ENCODE results near the gene RAD18.

RAD18 gene

DNA sequence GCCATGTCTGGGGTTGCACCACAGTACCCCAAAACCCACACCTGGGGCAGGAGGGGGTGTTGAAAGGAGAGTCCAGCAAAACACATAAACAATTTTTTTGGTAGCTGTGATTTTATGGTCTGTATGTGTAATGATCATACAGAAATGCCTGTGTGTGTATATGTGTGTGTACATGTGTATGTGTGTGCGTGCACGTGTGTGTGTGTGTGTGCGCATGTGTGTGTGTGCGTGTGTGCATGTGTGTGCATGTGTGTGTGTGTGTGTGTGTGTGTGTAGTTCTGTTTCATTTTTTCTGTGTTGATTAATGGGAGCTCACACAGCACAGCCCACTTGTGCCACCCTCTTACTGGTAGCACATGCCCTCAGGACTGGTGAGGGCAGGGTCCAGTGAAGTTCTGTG is 97.6 kb downstream of the RAD18 start:
- TF ChIP-seq, protein P1, sequence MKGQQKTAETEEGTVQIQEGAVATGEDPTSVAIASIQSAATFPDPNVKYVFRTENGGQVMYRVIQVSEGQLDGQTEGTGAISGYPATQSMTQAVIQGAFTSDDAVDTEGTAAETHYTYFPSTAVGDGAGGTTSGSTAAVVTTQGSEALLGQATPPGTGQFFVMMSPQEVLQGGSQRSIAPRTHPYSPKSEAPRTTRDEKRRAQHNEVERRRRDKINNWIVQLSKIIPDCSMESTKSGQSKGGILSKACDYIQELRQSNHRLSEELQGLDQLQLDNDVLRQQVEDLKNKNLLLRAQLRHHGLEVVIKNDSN (IDR thresholded peaks at IDR 0.05) = no peak
- no peak for TF ChIP-seq RAD21 (IDR thresholded peaks at IDR 0.05; ENCODE audit: low read depth)
- TF ChIP-seq, protein P2, sequence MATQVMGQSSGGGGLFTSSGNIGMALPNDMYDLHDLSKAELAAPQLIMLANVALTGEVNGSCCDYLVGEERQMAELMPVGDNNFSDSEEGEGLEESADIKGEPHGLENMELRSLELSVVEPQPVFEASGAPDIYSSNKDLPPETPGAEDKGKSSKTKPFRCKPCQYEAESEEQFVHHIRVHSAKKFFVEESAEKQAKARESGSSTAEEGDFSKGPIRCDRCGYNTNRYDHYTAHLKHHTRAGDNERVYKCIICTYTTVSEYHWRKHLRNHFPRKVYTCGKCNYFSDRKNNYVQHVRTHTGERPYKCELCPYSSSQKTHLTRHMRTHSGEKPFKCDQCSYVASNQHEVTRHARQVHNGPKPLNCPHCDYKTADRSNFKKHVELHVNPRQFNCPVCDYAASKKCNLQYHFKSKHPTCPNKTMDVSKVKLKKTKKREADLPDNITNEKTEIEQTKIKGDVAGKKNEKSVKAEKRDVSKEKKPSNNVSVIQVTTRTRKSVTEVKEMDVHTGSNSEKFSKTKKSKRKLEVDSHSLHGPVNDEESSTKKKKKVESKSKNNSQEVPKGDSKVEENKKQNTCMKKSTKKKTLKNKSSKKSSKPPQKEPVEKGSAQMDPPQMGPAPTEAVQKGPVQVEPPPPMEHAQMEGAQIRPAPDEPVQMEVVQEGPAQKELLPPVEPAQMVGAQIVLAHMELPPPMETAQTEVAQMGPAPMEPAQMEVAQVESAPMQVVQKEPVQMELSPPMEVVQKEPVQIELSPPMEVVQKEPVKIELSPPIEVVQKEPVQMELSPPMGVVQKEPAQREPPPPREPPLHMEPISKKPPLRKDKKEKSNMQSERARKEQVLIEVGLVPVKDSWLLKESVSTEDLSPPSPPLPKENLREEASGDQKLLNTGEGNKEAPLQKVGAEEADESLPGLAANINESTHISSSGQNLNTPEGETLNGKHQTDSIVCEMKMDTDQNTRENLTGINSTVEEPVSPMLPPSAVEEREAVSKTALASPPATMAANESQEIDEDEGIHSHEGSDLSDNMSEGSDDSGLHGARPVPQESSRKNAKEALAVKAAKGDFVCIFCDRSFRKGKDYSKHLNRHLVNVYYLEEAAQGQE (IDR thresholded peaks at IDR 0.05; ENCODE audit: low read depth) = no peak
- TF ChIP-seq, protein P3, sequence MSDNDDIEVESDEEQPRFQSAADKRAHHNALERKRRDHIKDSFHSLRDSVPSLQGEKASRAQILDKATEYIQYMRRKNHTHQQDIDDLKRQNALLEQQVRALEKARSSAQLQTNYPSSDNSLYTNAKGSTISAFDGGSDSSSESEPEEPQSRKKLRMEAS (IDR thresholded peaks at IDR 0.05) = no peak
- no peak for TF ChIP-seq TCF12 (IDR thresholded peaks at IDR 0.05; ENCODE audit: low read depth)
- TF ChIP-seq YY1 (IDR thresholded peaks at IDR 0.05; ENCODE audit: low read depth) = no peak
- TF ChIP-seq CEBPB (IDR thresholded peaks at IDR 0.05) = no peak
- no peak for TF ChIP-seq TEAD4 (IDR thresholded peaks at IDR 0.05)
- no peak for TF ChIP-seq TAF1 (IDR thresholded peaks at IDR 0.05; ENCODE audit: low read depth)

DNA sequence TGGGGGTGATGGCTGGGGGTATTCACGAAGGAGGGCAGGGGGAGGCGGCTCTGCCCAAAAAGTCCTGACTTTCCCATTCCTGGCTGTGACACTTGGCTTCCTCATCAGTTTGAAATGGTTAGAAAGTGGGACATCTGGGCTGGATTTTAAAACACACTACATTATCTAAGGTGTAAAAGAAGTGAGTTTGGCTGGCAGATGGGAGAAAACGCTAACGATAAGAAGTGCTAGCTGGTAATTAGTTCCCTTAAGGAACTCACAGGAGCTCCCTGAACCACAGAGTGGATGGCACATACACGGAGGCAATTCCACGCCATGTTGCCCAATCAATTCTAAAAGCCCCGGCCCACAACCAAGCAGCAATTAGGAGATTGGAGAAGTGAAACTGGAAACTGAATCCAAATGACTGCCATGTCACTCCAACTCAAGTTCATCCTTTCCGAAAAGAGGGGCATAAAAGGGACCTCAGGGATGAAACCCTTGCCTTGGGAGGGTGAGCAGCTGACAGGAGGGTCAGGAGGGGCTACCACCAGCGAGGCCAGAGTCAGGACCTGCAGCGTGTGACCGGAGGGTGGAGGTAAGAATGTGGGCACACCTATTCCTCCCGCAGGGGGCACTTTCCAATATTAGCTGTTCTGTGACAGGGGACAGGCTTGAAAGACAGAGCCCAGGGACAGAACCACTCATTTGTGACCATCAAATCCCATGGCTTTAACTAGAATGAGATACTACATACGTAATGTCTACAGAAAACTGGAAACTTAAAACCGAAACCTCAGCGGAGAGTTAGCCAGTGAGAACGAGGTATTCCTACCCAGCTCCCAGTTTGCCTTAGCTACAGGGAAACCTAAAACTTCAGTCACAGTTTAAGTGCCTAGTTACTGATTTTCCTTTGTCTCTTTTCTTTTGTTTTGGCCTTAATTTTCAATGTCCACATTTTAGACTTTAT is 98.6 kb downstream of the RAD18 start:
- TF ChIP-seq TAF1 (IDR thresholded peaks at IDR 0.05; ENCODE audit: low read depth) (no peak), TCF12 (IDR thresholded peaks at IDR 0.05; ENCODE audit: low read depth) (no peak)

DNA sequence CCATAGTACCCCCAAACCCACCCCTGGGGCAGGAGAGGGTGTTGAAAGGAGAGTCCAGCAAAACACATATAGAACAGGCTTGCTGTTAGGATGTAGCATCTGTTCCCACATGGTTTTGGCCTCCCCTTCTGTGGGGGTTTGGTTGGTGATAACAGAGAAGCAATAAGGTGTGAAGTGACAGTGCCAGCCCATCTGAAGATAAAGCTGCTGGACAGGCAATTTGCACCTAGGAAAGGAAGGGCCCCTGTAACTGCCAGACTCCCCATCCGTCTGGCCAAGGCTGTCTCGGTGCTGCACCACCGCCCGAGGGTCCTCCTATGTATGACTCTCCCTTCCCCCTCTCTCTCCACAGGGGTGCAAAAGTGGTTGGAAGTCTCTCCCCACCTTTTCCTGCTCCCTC is 99.4 kb downstream of the RAD18 start:
- TF ChIP-seq NFIC (IDR thresholded peaks at IDR 0.05) = no peak

DNA sequence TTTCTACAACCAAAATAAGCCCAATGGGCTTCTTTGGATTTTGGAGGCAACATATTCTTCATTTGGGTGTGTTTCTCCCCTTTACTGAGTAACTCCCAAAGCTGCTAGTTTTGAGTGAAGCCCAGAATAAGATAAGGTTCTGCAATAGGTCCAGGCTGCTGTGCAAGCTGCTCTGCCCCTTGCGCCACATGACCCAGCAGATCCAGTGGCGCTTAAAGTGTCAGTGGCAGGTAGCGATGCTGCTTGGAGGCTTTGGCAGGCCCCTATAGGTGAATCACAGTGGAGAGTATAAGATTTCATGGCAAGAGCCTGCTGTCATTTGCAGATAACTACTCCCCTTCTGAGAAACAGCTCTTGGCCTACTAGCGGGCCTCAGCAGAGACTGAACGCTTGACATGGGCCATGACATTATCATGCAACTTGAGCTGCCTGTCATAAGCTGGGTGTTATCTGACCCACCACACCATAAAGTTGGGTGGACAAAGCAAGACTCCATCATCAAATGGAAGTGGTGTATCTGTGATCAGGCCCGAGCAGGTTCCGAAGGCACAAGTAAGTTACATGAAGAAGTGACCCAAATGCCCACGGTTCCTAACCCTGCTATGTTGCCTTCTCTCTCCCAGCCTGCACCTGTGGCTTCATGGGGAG is 105.4 kb downstream of the RAD18 start:
- no peak for TF ChIP-seq TAF1 (IDR thresholded peaks at IDR 0.05; ENCODE audit: low read depth)
- TF ChIP-seq NFIC (IDR thresholded peaks at IDR 0.05) = no peak
- TF ChIP-seq FOXM1 (IDR thresholded peaks at IDR 0.05; ENCODE audit: borderline replicate concordance, low read depth) = no peak

DNA sequence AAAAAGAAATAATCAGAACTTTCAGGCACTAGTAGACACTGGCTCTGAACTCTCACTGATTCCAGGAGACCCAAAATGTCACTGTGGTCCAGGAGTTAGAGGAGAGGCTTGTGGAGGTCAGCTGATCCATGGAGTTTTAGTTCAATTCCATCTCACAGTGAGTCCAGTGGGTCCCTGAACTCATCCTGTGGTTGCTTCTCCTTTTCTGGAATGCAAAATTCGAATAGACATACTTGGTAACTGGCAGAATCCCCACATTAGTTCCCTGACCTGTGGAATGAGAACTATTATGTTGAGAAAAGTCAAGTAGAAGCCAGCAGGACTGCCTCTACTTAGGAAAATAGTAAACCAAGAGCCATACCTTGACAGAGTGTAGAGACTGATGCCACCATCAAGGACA is 106.6 kb downstream of the RAD18 start:
- TF ChIP-seq TEAD4 (IDR thresholded peaks at IDR 0.05) (no peak), NFIC (IDR thresholded peaks at IDR 0.05) (no peak), RAD21 (IDR thresholded peaks at IDR 0.05; ENCODE audit: low read depth) (no peak), EGR1 (IDR thresholded peaks at IDR 0.05) (no peak), FOXM1 (IDR thresholded peaks at IDR 0.05; ENCODE audit: borderline replicate concordance, low read depth) (no peak), EP300 (IDR thresholded peaks at IDR 0.05; ENCODE audit: borderline replicate concordance) (no peak), TCF12 (IDR thresholded peaks at IDR 0.05; ENCODE audit: low read depth) (no peak)
- TF ChIP-seq, protein P1 (IDR thresholded peaks at IDR 0.05) = no peak
- TF ChIP-seq, protein P2 (IDR thresholded peaks at IDR 0.05; ENCODE audit: low read depth) = no peak

DNA sequence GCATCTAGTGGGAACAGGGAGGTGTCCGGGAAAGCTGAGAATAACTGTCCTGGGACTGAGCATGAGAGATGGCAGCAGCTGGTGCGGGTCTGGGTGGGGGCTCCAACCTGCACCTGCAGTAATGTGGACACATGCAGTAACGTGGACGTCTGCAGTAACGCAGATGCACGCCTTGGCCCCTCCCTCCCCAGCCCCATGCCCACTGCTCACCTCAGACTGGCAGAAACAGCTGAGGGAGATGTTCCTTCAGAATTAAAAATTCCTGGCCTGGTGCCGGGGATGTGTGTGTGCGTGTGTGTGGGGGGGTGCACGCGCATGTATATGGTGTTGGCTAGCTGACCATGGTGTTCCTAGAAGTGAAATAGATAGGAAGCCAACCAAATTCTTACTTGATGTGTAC is 107.2 kb downstream of the RAD18 start:
- TF ChIP-seq YY1 (IDR thresholded peaks at IDR 0.05; ENCODE audit: low read depth) (no peak), EGR1 (IDR thresholded peaks at IDR 0.05) (no peak), CEBPB (IDR thresholded peaks at IDR 0.05) (no peak), TAF1 (IDR thresholded peaks at IDR 0.05; ENCODE audit: low read depth) (no peak), EP300 (IDR thresholded peaks at IDR 0.05; ENCODE audit: borderline replicate concordance) (no peak), NFIC (IDR thresholded peaks at IDR 0.05) (no peak), TEAD4 (IDR thresholded peaks at IDR 0.05) (no peak), CREB1 (IDR thresholded peaks at IDR 0.05; ENCODE audit: low read depth) (no peak), ZBTB7A (IDR thresholded peaks at IDR 0.05; ENCODE audit: low read depth) (no peak), TCF12 (IDR thresholded peaks at IDR 0.05; ENCODE audit: low read depth) (no peak)
- TF ChIP-seq, protein P3 (IDR thresholded peaks at IDR 0.05) = no peak
- TF ChIP-seq, protein P2 (IDR thresholded peaks at IDR 0.05; ENCODE audit: low read depth) = no peak
- TF ChIP-seq, protein P1 (IDR thresholded peaks at IDR 0.05) = no peak
